DND-41 (cell line): Measurements from ENCODE around the gene LINGO1.

Source experiments
- EZH2 ChIP-seq: IDR thresholded peaks from 3 replicates; pipeline ENCODE4 v1.6.1; 2012; ENCODE audit warnings: borderline replicate concordance, low read depth, mild to moderate bottlenecking, moderate library complexity, low read length, inconsistent platforms; ENCODE audit not compliant: severe bottlenecking
- TF ChIP-seq, protein P1 (sequence below): IDR thresholded peaks from 2 replicates; pipeline ENCODE4 v1.5.1; 2012; ENCODE audit warnings: borderline replicate concordance, low read length, moderate library complexity, mild to moderate bottlenecking; ENCODE audit not compliant: poor library complexity, severe bottlenecking; ENCODE audit errors: extremely low read depth

GRCh38 chr15:77640615-77641014, 7.9 kb upstream of the LINGO1 start:
- TF ChIP-seq, protein P1, sequence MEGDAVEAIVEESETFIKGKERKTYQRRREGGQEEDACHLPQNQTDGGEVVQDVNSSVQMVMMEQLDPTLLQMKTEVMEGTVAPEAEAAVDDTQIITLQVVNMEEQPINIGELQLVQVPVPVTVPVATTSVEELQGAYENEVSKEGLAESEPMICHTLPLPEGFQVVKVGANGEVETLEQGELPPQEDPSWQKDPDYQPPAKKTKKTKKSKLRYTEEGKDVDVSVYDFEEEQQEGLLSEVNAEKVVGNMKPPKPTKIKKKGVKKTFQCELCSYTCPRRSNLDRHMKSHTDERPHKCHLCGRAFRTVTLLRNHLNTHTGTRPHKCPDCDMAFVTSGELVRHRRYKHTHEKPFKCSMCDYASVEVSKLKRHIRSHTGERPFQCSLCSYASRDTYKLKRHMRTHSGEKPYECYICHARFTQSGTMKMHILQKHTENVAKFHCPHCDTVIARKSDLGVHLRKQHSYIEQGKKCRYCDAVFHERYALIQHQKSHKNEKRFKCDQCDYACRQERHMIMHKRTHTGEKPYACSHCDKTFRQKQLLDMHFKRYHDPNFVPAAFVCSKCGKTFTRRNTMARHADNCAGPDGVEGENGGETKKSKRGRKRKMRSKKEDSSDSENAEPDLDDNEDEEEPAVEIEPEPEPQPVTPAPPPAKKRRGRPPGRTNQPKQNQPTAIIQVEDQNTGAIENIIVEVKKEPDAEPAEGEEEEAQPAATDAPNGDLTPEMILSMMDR, result no peak
- TF ChIP-seq EZH2, result no peak
